ENCODE results near the gene MINK1.
"Not testable (repeated sequence)": the region's sequence is repeated elsewhere in the genome, so short reads cannot be mapped to it uniquely, and the experiment has no call there.

Gene MINK1

DNA sequence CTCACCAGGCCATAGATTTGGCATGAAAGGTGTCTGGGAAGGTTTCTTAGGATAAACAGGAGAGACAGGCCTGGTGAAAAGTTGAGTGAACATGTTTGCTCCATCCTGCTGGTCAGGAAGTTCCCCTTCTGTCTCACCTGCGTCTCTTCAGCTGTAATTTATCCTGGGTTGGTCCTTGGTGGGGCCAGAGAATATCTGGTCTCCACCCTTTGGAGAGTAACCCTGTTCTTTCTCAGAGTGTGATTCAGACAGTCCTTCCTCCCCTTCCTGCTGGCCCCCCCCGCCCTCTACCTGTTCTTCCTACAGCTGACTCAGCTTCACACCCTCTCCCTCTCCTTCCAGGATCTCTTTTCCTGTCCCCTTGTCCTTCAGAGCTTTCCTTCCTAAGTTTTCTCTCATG, 17.1 kb downstream of the MINK1 start:
- no peak for DNase-seq

DNA sequence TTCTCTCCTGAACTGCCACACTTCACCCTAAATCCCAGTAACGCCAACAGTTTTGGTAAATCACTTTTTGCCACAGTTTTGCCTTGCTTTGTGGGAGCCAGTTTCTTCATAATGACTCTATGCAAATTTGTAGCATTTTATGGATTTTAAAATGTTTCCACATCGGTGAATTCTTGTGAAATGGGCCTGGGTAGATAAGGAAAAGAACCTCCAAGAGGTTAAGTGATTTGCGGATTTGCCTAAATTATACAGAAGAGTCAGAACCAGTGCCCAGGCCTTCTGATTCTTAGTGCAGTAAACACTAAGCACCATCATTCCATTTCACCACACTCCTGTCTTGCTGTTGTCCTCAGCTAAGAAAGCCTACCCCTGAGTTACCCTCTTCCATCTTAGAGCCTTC, 17.9 kb downstream of the MINK1 start:
- no peak for DNase-seq

GRCh38 chr17:4852567-4853207, 19.5 kb downstream of the MINK1 start:
- DNase-seq, result no peak

DNA sequence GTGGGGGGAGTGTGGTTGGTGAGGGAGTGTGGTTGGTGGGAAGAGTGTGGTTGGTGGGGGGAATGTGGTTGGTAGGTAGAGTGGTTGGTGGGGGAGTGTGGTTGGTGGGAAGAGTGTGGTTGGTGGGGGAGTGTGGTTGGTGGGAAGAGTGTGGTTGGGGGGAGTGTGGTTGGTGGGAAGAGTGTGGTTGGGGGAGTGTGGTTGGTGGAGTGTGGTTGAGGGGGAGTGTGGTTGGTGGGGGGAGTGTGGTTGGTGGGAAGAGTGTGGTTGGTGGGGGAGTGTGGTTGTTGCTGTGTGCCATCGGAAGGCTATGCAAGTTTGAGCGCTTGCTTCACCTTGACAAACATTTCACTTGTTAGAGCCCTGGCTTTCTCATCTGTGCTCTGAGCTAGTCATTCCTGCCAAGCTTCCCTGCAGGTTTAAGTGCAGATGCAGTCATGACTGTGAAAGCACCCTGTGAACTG, 20.1 kb downstream of the MINK1 start:
- DNase-seq, result no peak

DNA sequence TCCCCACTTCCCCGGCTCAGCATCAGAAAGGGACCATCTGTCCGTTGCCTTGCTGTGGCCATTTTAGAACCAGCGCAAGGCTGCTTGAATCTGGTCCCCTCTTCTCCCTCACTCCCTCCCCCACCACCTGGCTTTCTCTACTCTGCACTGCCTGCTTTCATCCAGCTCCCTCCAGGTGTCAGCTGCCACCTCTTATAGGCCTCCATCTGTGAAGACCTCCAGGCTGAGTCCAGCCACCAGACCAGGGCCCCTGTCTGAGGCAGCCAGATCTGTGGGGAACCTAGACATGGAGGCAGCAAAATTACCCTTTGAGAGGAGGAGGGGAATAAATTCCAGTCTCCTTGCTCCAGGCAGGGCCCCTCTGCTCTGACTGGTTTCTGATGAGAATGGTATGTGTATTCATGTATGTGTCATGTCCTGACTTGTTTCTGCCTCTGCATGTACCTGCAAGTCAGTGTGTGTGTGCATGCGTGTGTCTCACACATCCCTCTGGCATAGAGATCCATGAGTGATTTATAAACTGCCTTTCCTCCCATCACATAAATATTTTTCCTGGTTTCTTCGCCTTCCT, 21.1 kb downstream of the MINK1 start:
- no peak for DNase-seq

DNA sequence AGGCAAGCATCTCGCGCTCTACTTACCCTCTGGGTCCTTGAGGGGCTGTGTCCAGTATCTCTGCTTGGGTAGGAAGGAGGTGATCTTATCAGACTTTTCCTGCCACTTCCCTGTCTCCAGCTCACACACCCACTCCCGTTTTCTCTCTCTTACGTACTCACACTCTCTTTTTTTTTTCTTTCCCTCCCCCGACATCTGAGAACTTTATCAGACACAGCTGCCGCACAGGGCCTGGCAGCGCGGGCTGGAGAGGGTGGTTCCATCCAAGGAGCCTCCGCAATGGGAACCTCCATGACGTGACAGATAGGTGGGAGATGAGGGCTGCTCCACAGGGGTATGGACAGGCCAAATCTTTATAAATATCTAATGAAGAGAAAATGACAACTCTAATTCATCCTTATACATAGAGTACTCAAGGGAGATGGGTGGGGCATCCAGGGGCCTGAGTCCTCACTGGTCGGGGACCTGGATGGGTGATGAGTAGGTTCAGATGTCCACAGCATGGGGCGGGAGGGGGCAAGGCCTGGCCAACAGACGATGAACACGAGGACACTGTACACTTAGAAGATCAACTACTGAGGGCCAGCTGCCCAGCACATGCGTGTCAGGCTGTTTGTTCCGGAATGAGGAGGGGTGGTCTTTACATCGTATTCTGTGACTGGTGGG, 23.3 kb downstream of the MINK1 start:
- DNase-seq, result no peak

GRCh38 chr17:4856937-4857314, 23.8 kb downstream of the MINK1 start:
- DNase-seq, result no peak

- DNase-seq, result not testable (repeated sequence)
Observed at GRCh38 chr17:4857347-4857746, 24.2 kb downstream of the MINK1 start.

DNA sequence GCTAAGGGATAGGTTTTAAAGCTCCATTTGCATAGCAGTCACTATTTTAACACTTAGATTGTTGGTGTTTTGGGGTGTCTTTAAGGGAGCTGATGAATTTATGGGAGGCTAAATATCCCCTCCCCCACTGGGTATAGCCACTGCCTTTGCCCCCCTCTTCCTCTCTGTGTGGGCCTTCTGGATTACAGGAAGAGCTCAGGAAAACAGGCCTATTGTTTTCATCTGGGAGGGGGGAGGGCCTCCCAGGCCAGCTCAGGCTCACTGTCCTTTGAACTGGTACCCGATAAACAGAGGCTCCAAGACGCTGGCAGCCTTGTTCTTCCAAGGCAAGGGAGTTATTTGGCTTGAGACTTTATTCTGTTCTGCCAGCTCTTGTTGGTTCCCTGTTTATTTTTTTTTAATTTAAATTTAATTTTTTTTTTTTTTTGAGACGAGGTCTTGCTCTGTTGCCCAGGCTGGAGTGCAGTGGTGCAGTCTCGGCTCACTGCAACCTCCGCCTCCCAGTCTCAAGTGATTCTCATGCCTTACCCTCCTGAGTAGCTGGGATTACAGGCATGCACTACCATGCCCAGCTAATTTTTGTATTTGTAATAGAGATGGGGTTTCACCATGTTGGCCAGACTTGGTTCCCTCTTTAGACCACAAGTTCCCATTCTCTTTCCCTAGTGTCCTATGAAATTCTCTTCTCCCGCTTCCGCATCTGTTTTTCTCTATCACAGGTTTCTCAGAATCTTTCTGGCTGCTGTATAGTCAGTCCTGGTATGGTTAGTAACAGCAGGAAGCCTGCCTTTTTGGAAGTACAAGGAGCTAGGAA, 25.1 kb downstream of the MINK1 start:
- no peak for DNase-seq

DNA sequence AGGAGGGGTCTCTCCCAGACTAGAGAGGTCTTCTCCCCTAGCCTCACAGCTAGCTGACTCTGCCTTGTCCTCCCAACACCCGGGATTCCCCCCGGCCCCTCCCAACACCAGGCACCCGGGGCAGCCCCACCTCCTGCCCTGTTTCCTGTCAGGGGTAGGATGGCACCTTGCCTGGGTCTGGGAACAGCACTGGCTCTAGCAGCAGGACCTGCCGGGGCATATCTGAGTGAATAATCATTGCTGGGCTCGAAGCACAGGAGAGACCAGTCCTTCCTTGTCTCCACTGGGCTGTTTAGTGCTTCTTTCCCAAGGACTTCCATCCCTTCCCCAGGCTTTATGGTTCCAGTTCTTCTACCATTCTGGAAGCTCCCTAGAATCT, 25.7 kb downstream of the MINK1 start:
- no peak for DNase-seq

- no peak for DNase-seq
Observed at GRCh38 chr17:4859816-4860625, 26.9 kb downstream of the MINK1 start.

DNA sequence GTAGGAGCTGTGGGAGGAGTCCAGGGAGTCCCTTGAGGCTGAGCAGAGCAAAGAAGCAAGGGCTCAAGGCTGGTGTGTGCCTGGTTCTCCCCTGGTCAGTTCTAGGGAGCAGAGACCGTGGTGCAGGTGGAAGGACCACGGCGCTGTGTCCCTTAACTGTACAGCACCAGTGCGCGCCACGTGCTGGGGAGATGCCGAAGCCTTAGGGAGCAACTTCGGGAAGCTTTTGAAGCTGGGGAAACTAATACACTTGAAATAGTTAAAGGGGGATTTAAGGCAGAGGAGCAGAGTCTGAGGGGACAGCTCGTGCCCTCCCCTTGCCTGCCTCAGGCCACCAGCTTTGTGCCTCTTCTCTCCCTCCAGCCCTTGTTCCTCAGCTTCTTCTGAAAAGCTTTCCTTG, 27.5 kb downstream of the MINK1 start:
- DNase-seq, result no peak

GRCh38 chr17:4861052-4861451, 27.9 kb downstream of the MINK1 start:
- DNase-seq, result no peak

GRCh38 chr17:4862720-4863119, 29.6 kb downstream of the MINK1 start:
- DNase-seq, result no peak

- no peak for DNase-seq
Observed at GRCh38 chr17:4863321-4863720, 30.2 kb downstream of the MINK1 start.

DNA sequence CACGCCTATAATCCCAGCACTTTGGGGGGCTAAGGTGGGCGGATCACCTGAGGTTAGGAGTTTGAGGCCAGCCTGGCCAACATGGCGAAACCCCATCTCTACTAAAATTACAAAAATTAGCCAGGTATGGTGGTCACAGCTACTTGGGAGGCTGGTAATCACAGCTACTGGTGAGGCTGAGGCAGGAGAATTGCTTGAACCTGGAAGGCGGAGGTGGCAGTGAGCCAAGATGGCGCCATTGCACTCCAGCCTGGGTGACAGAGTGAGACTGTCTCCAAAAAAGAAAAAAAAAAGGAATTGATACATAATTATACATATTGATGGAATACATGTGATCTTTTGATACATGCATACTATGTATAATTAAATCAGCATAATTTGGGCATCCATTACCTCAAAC, 34.4 kb downstream of the MINK1 start:
- DNase-seq, result not testable (repeated sequence)

- not testable (repeated sequence) for DNase-seq
Observed at GRCh38 chr17:4869058-4869998, 36.2 kb downstream of the MINK1 start.

DNA sequence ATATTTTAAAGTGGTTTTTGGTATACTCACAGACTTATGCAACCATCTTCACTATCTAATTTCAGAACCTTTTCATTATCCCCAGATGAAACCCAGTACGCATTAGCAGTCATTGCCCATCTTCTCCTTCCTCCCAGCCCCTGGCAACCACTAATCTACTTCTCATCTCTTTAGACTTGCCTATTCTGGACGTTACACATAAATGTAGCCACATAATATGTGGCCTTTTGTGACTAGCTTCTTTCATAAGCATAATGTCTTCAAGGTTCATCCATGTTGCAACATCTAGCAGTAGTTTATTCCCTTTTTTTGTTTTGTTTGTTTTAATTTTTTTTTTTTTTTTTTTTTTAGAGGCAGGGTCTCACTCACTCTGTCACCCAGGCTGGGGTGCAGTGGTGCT, 37.7 kb downstream of the MINK1 start:
- no peak for DNase-seq

- no peak for DNase-seq
Observed at GRCh38 chr17:4872786-4873185, 39.6 kb downstream of the MINK1 start.

- no peak for DNase-seq
Observed at GRCh38 chr17:4877089-4877488, 43.9 kb downstream of the MINK1 start.

DNA sequence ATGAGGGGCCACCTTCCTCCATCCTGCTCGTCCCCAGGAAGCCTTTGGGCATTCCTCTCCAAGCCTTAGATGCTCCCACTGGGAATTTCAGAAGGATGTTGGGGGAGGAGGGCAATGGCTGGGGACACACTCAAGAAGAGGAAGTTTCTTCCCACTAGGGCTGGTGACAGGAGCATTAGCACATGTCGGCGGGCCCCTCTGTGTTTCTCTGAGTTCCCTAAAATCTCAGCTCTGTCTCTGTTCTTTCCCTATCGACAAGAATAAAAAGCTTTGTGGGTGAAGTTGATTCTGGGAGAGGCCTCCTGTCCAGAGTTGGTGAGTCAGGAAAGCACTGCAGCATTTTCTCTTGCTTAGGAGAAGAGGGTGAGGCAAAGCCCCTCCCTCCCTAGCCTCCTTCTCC, 46.5 kb downstream of the MINK1 start:
- no peak for DNase-seq

GRCh38 chr17:4880857-4881256, 47.7 kb downstream of the MINK1 start:
- no peak for DNase-seq
